ENCODE measurements around the gene WDR5B.

Gene WDR5B

GRCh38 chr3:122409446-122409845, 6.4 kb downstream of the WDR5B start:
- Histone ChIP-seq H3K9me3 (no peaks in the 10 kb centered on the region), H3K27me3 (no peaks in the 10 kb centered on the region), H3K36me3 (peaks cover 0 to 74% (median 41%) of the 10 kb centered on the region in 3 donors), H3K27ac (no peak overlapping the region), H3K4me1 (peaks cover 0 to 17% (median 5%) of the 10 kb centered on the region in 4 donors), H3K4me3 (no peak overlapping the region)
- no peak for DNase-seq
- intact Hi-C loops (cut with DNase I; ENCODE audit: low total_unique reads) = no loop called here
- TF ChIP-seq CTCF (IDR thresholded peaks at IDR 0.05) = no peak

- H3K4me3 ChIP-seq = no peak overlapping the region
- no peaks in the 10 kb centered on the region for H3K9me3 ChIP-seq
- TF ChIP-seq CTCF (IDR thresholded peaks at IDR 0.05) = no peak
- peaks cover 2 to 85% (median 42%) of the 10 kb centered on the region in 3 donors for H3K36me3 ChIP-seq
- no peak for DNase-seq
- no peak overlapping the region for H3K27ac ChIP-seq
- H3K27me3 ChIP-seq = no peaks in the 10 kb centered on the region
- intact Hi-C loops (cut with DNase I; ENCODE audit: low total_unique reads) = no loop called here
- peaks cover 0 to 2% (median 0%) of the 10 kb centered on the region in 4 donors for H3K4me1 ChIP-seq
Measured at GRCh38 chr3:122407946-122408345, 7.9 kb downstream of the WDR5B start.

- Histone ChIP-seq H3K4me3 (no peak overlapping the region), H3K27ac (no peak overlapping the region), H3K9me3 (no peaks in the 10 kb centered on the region), H3K27me3 (no peaks in the 10 kb centered on the region), H3K36me3 (peaks cover 5 to 85% (median 45%) of the 10 kb centered on the region in 3 donors), H3K4me1 (no peaks in the 10 kb centered on the region)
- no peak for TF ChIP-seq CTCF (IDR thresholded peaks at IDR 0.05)
- intact Hi-C loops (cut with DNase I; ENCODE audit: low total_unique reads) = no loop called here
- DNase-seq = no peak
Measured at GRCh38 chr3:122406198-122406597, 9.7 kb downstream of the WDR5B start.

GRCh38 chr3:122405015-122405414, 10.8 kb downstream of the WDR5B start:
- Histone ChIP-seq H3K27ac (no peak overlapping the region), H3K9me3 (no peaks in the 10 kb centered on the region), H3K27me3 (no peaks in the 10 kb centered on the region), H3K4me3 (no peak overlapping the region), H3K36me3 (peaks cover 5 to 74% (median 36%) of the 10 kb centered on the region in 3 donors), H3K4me1 (no peaks in the 10 kb centered on the region)
- DNase-seq = no peak
- intact Hi-C loops (cut with DNase I; ENCODE audit: low total_unique reads) = no loop called here
- no peak for TF ChIP-seq CTCF (IDR thresholded peaks at IDR 0.05)

GRCh38 chr3:122403489-122403888, 12.4 kb downstream of the WDR5B start:
- Histone ChIP-seq H3K27ac (no peak overlapping the region), H3K27me3 (no peaks in the 10 kb centered on the region)

More at GRCh38 chr3:122403489-122403888, 12.4 kb downstream of the WDR5B start:
- Histone ChIP-seq H3K4me3 (no peak overlapping the region), H3K4me1 (no peaks in the 10 kb centered on the region), H3K9me3 (no peaks in the 10 kb centered on the region), H3K36me3 (peaks cover 5 to 58% (median 29%) of the 10 kb centered on the region in 3 donors)
- TF ChIP-seq CTCF (IDR thresholded peaks at IDR 0.05) = no peak
- intact Hi-C loops (cut with DNase I; ENCODE audit: low total_unique reads) = no loop called here
- DNase-seq = no peak

Measured in tibial artery (tissue), 4 donors.